ENCODE results near the gene PTPN2. TPM values are rescaled to one million over a fixed set of nuclear protein-coding genes. Genes with fewer than 3 reads are reported as not detected.
A peak's percentile ranks its signal among the peaks of the same experiment; 100 is the strongest.

Gene PTPN2
- polyA plus RNA-seq, 4 donors = 39.9 to 64.0 (median 54.1) TPM

DNA sequence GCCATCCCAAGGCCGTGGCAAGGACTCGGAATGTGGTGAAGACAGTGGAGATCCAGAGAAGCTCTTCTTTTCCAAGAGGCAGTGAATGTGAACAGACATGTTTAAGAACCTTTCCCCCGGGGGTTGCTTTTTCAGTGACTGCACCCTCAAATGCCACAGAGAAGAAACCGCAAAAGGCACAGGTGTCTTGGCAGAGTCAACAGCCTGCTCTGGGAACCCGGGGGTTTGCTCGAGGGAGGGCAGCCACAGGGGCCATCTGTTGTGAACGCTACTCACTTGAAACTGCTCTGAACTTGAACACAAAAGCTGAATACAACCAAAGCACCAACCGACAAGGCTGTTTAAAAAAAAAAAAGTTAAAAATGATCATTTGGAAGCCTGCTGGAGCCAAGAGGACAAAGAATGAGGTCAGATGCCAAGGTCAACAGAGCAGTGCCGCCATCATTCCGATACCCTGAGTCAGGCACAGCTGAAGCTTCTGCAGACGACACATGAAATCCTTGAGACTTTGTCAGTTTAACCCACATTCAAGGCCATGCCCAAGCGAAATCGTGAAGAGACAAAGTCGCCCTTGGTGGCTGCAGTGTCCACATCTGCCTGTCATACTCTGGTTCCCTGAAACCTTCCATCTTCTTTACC, 133.8 kb downstream of the PTPN2 start:
- DNase-seq (ENCODE audit: low read depth in 4 of 4, low spot score in 3 of 4) = no peak

DNA sequence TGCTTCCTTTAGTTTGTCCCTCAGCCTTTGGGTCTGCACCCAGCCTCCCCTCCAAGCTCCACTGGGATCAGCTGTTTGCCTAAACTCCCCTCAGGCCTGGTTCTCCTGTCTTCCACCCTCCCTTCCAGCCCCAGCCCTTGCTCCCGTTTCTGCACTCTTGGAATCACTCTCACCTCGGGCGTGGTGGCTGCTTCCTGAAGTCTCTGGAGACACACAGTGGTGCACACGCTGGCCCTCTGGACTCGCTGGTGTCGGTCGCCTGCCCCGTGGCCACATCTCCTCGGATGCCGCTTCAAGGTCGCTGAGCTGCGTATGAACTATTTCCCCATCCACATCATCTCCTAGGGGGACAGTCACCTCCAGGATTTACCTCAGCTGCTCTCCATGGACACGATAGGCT, 134.9 kb downstream of the PTPN2 start:
- no peak for DNase-seq (ENCODE audit: low read depth in 4 of 4, low spot score in 3 of 4)

DNA sequence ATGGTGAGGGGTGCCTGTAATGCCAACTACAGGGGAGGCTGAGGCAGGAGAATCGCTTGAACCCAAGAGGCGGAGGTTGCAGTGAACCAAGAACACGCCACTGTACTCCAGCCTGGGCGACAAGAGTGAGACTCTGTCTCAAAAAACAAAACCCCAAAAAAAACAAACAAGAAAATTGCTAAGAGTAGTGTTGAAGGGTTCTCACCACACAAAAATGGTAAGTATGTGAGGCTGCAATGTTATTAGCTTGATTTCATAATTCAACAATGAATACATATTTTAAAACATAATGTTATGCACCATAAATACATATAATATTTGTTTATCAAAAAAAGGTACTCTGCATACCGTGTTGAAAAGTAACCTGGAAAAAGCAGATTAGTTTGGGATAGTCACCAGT, 135.4 kb downstream of the PTPN2 start:
- no peak for DNase-seq (ENCODE audit: low read depth in 4 of 4, low spot score in 3 of 4)

DNA sequence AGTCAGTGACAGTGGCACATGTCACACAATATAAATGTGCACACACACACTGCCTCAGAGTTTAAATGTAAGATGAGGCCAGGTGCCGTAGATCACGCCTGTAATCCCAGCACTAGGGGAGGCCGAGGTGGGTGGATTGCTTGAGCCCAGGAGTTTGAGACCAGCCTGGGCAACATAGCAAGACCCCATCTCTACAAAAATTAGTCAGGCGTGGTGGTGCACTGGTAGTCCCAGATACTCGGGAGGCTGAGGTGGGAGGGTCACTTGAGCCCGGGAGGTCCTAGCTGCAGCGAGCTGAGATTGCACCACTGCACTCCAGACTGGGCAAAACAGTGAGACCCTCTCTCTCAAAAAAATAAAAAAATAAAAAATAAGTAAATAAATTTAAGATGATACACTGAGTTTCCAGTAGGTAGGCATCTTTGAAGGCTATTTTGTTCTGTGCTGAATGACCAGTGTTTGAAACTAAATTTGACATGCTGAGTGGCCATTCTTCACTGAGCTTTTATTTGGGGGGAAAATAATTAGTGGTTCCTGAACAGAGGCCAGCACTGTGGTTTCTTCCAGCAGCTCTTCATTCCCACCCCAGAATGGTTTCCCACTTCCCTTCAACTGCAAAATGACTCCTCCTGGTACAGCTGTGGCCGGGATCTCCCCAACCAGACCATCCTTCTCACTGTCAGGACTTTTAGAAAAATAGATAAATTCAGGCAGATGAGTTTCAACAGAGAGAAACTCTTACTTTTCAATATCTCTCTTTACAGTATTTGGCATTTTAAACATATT, 136.3 kb downstream of the PTPN2 start:
- DNase-seq (ENCODE audit: low read depth in 4 of 4, low spot score in 3 of 4) = no peak

DNA sequence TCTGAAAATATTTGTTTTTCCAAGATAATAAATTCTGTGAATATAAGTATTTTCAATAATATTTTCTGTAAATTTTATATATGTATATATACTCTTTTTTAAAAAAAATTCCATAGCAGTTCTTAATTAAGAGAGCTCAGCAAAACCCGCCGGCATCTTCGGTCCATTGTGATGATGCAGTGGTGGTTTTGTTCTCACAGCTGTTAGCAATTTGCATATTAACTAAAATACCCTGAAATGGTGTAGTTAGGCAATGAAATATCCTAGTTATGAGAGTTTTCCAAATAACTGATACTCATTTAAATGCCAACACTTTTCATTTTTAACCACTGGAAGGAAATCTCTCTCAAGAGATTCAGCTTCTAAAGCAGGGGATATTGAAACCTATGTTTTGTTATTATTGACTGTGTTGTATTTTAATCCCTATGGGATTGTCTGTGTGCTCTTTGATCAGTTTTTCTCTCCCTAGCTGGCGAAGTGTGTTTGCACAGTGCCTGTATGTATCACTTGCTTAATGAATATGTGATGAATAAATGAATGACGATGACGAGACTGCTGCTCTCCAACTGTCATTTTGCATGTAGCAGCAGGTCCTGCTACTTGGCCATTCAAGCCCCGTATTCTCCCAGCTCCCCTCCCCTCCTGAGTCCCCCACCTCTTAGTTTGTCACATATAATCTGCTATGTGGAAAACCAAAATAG, 138.8 kb downstream of the PTPN2 start:
- DNase-seq (ENCODE audit: low read depth in 4 of 4, low spot score in 3 of 4) = no peak

DNA sequence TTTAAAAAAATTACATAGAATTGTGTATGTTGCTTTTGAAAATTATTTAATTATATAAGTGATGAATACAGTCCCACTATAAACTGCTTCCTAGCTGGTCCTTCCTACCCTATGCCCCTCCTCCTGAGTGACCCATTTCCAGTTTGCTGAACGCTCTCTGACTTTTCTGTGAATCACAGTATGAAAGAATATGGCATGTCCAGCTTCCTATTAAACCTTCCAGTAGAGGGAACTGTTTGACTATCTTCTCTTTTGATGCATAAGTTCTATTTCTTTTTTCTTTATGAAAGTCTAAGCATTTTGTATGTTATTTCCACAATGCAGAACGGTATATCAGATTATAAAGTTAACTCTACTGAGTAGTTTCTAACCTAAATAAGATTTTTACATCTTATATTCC, 139.9 kb downstream of the PTPN2 start:
- DNase-seq (ENCODE audit: low read depth in 4 of 4, low spot score in 3 of 4) = peak in 2 of 4 donors; percentile 9 to 16

DNA sequence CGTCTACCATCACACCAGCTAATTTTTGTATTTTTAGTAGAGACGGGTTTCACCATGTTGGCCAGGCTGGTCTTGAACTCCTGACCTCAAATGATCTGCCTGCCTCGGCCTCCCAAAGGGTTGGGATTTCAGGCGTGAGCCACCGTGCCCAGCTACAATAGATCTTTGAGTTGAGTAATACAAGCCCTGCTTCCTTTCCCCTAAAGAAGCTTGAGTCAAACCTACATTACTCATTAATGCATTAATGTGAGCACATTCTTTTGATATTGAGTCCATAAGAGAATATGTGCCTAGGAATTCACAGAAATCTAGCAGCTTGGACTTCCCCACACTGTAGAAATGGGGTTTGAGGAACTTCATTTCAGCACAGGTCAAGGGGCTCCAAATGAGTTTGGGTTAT, 141.6 kb downstream of the PTPN2 start:
- no peak for DNase-seq (ENCODE audit: low read depth in 4 of 4, low spot score in 3 of 4)

Other genes starting within 250 kb of the PTPN2 start
- 10 to 100 TPM; 19.7 to 40.4 (median 33.1) TPM for gene SPIRE1, start 226.1 kb downstream of the PTPN2 start, polyA plus RNA-seq (ENCODE audit: insufficient read length in 4 of 4)
- 10 to 100 TPM in 3 of 4 donors, 1 to 10 TPM in 1; 9.2 to 14.0 (median 11.9) TPM for gene CEP76, start 181.5 kb downstream of the PTPN2 start, polyA plus RNA-seq (ENCODE audit: insufficient read length in 4 of 4)
- 10 to 100 TPM; 74.1 to 85.6 (median 79.1) TPM for gene PSMG2, start 181.2 kb downstream of the PTPN2 start, polyA plus RNA-seq (ENCODE audit: insufficient read length in 4 of 4)
- gene SEH1L, start 63.8 kb upstream of the PTPN2 start, polyA plus RNA-seq (ENCODE audit: insufficient read length in 4 of 4) = 10 to 100 TPM; 24.7 to 46.6 (median 40.9) TPM
- gene CEP192, start 107.1 kb upstream of the PTPN2 start, polyA plus RNA-seq (ENCODE audit: insufficient read length in 4 of 4) = 10 to 100 TPM; 32.0 to 52.1 (median 37.5) TPM

Data from left renal pelvis (tissue), 4 donors.